Gastroesophageal sphincter (tissue), 4 donors: ENCODE data around the gene CARD9. TPM values are rescaled to one million over a fixed set of nuclear protein-coding genes. Genes with fewer than 3 reads are reported as not detected.

Source experiments
- ATAC-seq: fragments of 150-250 bp; one replicate; pipeline ENCODE4 v1.9.1; 2016; ENCODE audit warnings: mild to moderate bottlenecking, moderate library complexity
- H3K27ac ChIP-seq, 4 donors: fragments of 200-600 bp; sonication (generic) in 3 of 4; 1 replicate in 3 of 4; 2 replicates in 1 of 4; pipeline ENCODE4 v1.5.1; 2016 to 2019
- H3K27me3 ChIP-seq: fragments of 200-600 bp; sonication (generic); one replicate; pipeline ENCODE4 v1.5.1; 2019
- H3K36me3 ChIP-seq, 2 donors: fragments of 200-600 bp; sonication (generic); one replicate each; pipeline ENCODE4 v1.5.1; 2019; ENCODE audit warnings: control low read depth in 1 of 2
- H3K4me1 ChIP-seq, 3 donors: fragments of 200-600 bp; sonication (generic); 1 replicate in 2 of 3; 2 replicates in 1 of 3; pipeline ENCODE4 v1.5.1; 2016 to 2019; ENCODE audit warnings: control low read depth in 2 of 3
- H3K4me3 ChIP-seq, 2 donors: fragments of 200-600 bp; sonication (generic); one replicate each; pipeline ENCODE4 v1.5.1; 2019; ENCODE audit warnings: mild to moderate bottlenecking in 1 of 2, moderate library complexity in 1 of 2
- H3K9me3 ChIP-seq, 3 donors: fragments of 200-600 bp; sonication (generic); one replicate each; pipeline ENCODE4 v1.5.1; 2017 to 2019; ENCODE audit warnings: control low read depth in 2 of 3
- EP300 ChIP-seq: sonication (generic); formaldehyde crosslinking; IDR thresholded peaks from one replicate; pipeline ENCODE4 v1.6.1; 2017; ENCODE audit warnings: antibody characterized with exemption, mild to moderate bottlenecking
- POLR2A ChIP-seq, 2 donors: fragments of 450-650 bp; IDR thresholded peaks; one replicate each; pipeline ENCODE4 v1.6.1; 2017; ENCODE audit warnings: antibody characterized with exemption in 2 of 2, mild to moderate bottlenecking in 2 of 2, moderate library complexity in 1 of 2
- POLR2AphosphoS5 ChIP-seq: sonication (generic); formaldehyde crosslinking; IDR thresholded peaks from one replicate; pipeline ENCODE4 v1.6.1; 2017; ENCODE audit warnings: antibody characterized with exemption
- WGBS, 2 donors: methylation state at CpG; one replicate each; pipeline ENCODE4 v1.1.5; 2018; ENCODE audit warnings: low coverage in 1 of 2; 5-methylcytosine and 5-hydroxymethylcytosine counted together
- total RNA-seq, 4 donors: library from RNA; depleted of rRNA; stranded (reverse); fragments of >200 nt; gene quantifications; one replicate each; pipeline ENCODE4 v1.1.0, GENCODE V29; 2016
- TF ChIP-seq, protein P1 (sequence below), 4 experiments: fragments of 200-600 bp in 2 of 4; fragments of 450-650 bp in 2 of 4; sonication (generic) in 1 of 4; IDR thresholded peaks; one replicate each; pipeline ENCODE4 v1.5.1; 2017 to 2019; ENCODE audit warnings: antibody characterized with exemption in 4 of 4, mild to moderate bottlenecking in 2 of 4, moderate library complexity in 2 of 4

Gene CARD9
- total RNA-seq, 4 donors from 2014 or later: 1.3 to 2.3 (median 1.8) TPM

DNA sequence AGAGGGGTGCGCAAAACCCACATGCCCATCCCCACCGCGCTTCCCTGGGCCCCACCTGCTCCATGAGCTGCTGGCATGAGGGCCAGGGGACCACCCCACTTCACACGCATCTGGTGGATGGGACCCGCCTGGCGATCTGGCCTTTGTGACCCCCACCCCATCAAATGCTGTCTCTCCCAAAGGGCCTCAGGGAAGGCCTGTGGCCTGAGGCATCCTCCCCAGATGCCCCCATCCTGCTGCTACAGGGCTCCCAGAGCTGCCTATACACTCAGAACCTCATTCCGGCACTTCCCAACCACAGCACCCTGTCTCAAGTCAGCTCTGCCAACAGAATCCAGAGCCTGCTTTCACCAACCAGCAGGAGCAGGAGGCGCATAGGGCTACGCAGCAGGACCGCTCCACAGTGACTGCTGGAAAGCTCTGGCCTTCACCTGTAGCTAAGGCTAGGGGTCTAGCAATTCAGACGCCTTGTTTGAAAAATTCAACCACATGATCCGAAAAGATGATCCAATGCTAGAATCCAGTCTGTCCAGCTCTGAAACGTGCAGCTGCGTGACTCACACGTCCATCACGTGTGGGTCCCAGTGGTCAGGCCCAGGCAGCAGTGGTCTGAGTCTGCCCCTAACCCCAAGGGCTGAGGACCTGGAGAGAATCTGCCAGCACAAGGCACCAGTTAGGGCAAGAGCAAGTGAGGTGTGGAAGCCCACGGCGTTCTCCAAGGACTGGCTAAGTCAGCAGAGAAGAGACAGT, 27.9 kb upstream of the CARD9 start:
- no peaks in the 10 kb centered on the region for H3K27me3 ChIP-seq
- no peak overlapping the region for H3K4me3 ChIP-seq
- H3K4me1 ChIP-seq: peaks cover 0 to 28% (median 15%) of the 10 kb centered on the region in 3 donors
- no peaks in the 10 kb centered on the region for H3K9me3 ChIP-seq
- ATAC-seq: no peak
- H3K36me3 ChIP-seq: peaks cover 0 to 67% of the 10 kb centered on the region in 2 donors
- H3K27ac ChIP-seq: no peak overlapping the region
- TF ChIP-seq, protein P1, sequence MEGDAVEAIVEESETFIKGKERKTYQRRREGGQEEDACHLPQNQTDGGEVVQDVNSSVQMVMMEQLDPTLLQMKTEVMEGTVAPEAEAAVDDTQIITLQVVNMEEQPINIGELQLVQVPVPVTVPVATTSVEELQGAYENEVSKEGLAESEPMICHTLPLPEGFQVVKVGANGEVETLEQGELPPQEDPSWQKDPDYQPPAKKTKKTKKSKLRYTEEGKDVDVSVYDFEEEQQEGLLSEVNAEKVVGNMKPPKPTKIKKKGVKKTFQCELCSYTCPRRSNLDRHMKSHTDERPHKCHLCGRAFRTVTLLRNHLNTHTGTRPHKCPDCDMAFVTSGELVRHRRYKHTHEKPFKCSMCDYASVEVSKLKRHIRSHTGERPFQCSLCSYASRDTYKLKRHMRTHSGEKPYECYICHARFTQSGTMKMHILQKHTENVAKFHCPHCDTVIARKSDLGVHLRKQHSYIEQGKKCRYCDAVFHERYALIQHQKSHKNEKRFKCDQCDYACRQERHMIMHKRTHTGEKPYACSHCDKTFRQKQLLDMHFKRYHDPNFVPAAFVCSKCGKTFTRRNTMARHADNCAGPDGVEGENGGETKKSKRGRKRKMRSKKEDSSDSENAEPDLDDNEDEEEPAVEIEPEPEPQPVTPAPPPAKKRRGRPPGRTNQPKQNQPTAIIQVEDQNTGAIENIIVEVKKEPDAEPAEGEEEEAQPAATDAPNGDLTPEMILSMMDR (IDR thresholded peaks at IDR 0.05): no peak
- TF ChIP-seq POLR2AphosphoS5 (no peak), EP300 (no peak), POLR2A (IDR thresholded peaks at IDR 0.05) (no peak)
- 89% methylated on average over 6 of the region's 18 CpGs; no CpG with 5 or more reads in 1 of the 2 donors for WGBS, 2 donors

DNA sequence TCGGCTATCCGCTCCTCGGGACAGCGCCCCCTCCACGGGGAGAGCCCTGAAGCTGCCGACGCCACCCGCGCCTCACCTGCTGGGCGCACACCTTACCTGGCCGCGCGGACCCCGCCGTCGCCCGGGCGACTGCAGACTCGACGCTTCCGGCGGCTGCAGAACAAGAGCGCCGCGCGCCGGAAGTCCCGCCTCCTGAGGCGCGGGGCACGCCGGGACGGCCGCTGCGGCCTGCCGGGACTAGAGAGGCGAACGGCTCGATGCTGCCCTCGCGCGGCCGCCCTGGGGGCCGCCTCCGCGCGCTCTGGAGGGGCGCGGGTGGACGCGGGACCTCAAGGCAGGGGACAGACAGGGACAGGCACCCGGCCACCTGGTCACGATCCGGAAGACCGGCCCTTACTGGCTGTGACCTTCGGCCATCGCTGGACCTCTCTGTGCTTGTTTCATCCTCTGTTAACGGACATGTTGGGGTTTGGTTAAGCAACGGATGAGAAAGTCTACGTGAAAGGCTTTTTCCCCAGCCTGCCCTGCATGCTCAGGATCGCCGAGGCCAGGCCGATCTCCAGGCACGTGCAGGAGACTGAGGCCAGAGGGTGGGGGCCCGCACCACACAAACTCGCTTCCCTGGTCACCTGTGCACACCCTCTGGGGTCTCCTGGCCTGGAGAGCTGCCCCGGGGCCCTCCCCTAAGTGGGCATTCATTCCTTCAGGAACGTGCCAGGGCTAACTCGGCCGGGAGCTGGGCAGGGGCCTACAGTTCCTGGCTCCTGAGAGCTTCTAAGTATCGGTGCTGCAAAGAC, 26.8 kb upstream of the CARD9 start, which contains the start of gene SNAPC4:
Gene SNAPC4 (minus strand): TSS at position 133 of the 797 bp plus-strand sequence. CDS start 1,742 bp downstream, outside the sequence.
- peak; percentile 91 for ATAC-seq
- H3K27me3 ChIP-seq: no peaks in the 10 kb centered on the region
- peaks cover 0 to 28% (median 15%) of the 10 kb centered on the region in 3 donors for H3K4me1 ChIP-seq
- no peaks in the 10 kb centered on the region for H3K9me3 ChIP-seq
- TF ChIP-seq POLR2A (IDR thresholded peaks at IDR 0.05): peak; percentile 52 to 73
- peak; percentile 40 for TF ChIP-seq POLR2AphosphoS5
- TF ChIP-seq, protein P1 (IDR thresholded peaks at IDR 0.05): peak in 3 of 4 experiments; percentile 89 to 99 (median 91)
- no peak for TF ChIP-seq EP300
- peak within 1 kb of the TSS; percentile 67 to 86 for H3K4me3 ChIP-seq
- peaks cover 0 to 67% of the 10 kb centered on the region in 2 donors for H3K36me3 ChIP-seq
- peak within 1 kb of the TSS in 3 of 4 donors; percentile 29 to 74 (median 56) for H3K27ac ChIP-seq
- no CpG with 5 or more reads among the region's 71 CpGs for WGBS, 2 donors

DNA sequence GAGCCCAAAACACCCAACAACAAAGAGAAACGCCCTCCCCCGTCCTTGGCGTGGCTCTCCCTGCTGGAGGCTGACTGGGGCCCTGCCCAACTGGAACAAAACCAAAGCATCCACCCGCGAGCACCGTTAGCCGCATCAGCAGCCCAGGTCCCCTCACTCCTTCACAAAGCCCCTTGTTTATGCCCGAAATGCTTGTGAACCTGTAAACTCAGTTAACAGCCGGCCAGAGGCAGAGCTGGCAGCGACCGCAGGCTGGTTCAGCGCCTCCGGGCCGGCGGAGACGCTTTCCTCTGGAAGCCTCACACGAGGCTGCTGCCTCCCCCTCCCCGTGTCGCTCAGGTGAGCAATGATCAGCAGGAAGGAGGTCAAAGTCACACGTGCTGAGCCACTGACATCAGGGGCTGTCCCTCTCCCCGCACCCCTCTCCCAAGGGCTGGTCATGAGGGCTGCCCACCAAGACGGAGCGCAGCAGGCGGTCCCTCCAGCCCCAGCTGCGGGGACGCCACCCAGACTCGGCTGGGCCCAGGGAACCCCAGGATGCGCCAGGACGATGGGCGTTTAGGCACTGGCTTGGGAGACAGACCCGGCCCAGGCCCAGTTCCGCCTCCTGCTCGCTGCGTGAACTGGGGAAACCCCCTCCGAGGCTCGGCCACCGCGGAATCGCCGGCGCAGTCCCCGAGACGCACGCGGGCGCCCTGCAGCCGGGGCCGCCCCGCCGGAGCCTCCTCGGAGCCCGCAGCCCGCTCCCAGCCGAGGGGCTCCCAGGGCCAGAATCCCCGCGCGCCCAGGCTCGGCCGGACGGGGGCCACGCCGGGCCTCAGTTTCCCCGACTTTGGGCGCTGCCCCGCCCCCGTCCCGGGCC, 25.9 kb upstream of the CARD9 start:
- Histone ChIP-seq H3K27me3 (no peaks in the 10 kb centered on the region), H3K4me3 (peak overlapping the region; percentile 67 to 86), H3K4me1 (peaks cover 0 to 28% (median 15%) of the 10 kb centered on the region in 3 donors), H3K9me3 (no peaks in the 10 kb centered on the region), H3K27ac (peak overlapping the region in 3 of 4 donors; percentile 25 to 74 (median 56)), H3K36me3 (peaks cover 0 to 67% of the 10 kb centered on the region in 2 donors)
- ATAC-seq: no peak
- TF ChIP-seq EP300 (no peak), POLR2AphosphoS5 (no peak), POLR2A (IDR thresholded peaks at IDR 0.05) (no peak)
- TF ChIP-seq, protein P1 (IDR thresholded peaks at IDR 0.05): no peak
- 2% methylated on average over 10 of the region's 67 CpGs; no CpG with 5 or more reads in 1 of the 2 donors for WGBS, 2 donors

DNA sequence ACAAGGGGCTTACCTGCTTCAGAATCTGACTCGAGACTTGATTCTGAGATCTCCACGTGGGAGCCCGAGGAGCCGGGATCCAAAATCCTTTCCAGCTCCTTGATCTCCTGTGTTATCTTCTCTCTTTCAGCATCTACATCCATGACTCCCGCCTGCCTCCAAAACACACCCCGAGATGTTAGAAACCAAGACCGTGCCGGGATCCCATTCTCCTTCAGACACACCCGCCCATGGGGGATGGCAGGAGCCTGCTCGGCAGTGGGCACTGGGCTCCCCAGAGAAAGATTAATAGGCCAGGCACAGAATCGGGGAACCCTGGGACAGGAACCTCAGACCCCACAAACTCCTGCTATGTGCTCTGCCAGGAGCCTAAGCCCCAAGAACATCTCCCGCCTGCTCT, 24.8 kb upstream of the CARD9 start:
- H3K27ac ChIP-seq: no peak overlapping the region
- H3K4me3 ChIP-seq: no peak overlapping the region
- TF ChIP-seq POLR2A (IDR thresholded peaks at IDR 0.05) (no peak), POLR2AphosphoS5 (no peak), EP300 (no peak)
- TF ChIP-seq, protein P1 (IDR thresholded peaks at IDR 0.05): no peak
- no peak for ATAC-seq
- peaks cover 0 to 67% of the 10 kb centered on the region in 2 donors for H3K36me3 ChIP-seq
- no peaks in the 10 kb centered on the region for H3K27me3 ChIP-seq
- no peaks in the 10 kb centered on the region for H3K9me3 ChIP-seq
- peaks cover 0 to 28% (median 15%) of the 10 kb centered on the region in 3 donors for H3K4me1 ChIP-seq
- WGBS, 2 donors: 82% methylated on average over 5 of the region's 12 CpGs; no CpG with 5 or more reads in 1 of the 2 donors
